HG03103 (cell line): ENCODE results near the gene PDE2A.

Experiments
- ATAC-seq: cut with Tn5 transposase; IDR thresholded peaks from one replicate; pipeline ENCODE4 v1.9.1; 2021; ENCODE audit warnings: low read depth; ENCODE audit not compliant: unreplicated experiment

PDE2A gene

GRCh38 chr11:72705442-72706365 is 31.5 kb upstream of the PDE2A start:
- ATAC-seq, result no peak

GRCh38 chr11:72704783-72705265 is 30.6 kb upstream of the PDE2A start:
- ATAC-seq, result no peak

GRCh38 chr11:72704028-72704782 is 30.0 kb upstream of the PDE2A start:
- ATAC-seq, result no peak

- no peak for ATAC-seq
These were observed 29.2 kb upstream of the PDE2A start for GRCh38 chr11:72703267-72704008.

GRCh38 chr11:72702577-72703241 is 28.5 kb upstream of the PDE2A start:
- no peak for ATAC-seq

DNA sequence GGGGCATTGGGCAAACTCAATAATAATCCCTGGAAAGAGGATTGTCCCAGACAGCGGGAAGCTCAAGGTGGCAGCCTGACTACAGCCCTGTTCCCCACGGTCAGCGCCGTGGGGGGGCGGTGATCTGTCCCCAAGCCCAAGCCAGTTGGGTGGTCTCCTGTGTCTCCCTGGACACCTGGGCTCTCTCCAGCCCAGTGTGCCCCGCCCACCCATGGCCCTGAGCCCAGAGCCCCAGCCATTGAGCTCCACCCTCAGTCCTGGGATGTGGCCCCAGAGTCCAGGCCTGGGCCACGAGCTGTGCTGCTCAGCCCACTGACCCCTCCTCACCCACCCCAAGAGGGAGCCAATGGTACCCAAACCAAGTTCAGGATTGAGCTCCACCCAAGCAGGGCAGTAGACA is 27.9 kb upstream of the PDE2A start:
- no peak for ATAC-seq

GRCh38 chr11:72701466-72701865 is 27.2 kb upstream of the PDE2A start:
- ATAC-seq, result no peak

- ATAC-seq, result no peak
These were observed 25.9 kb upstream of the PDE2A start for GRCh38 chr11:72700146-72700545.

DNA sequence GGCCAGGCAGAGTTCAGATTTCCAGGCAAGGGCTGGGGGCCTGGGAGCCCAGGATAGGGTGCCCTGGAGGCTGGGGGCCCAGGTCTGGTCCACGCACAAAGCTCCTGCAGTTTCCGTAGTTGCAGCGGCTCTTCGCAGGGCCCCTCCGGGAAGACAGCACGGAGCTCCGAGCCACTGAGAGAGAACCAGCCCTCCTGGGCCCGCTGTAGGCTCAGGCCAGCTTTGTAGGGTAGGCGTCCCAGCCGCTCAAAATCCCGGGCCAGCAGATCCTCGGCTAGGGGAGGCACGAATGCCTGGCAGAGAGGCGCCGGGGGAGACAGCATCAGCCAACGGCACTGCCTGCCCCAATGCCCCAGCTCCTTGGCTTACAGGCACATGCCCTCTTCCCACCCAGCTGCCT is 23.6 kb upstream of the PDE2A start:
- no peak for ATAC-seq

DNA sequence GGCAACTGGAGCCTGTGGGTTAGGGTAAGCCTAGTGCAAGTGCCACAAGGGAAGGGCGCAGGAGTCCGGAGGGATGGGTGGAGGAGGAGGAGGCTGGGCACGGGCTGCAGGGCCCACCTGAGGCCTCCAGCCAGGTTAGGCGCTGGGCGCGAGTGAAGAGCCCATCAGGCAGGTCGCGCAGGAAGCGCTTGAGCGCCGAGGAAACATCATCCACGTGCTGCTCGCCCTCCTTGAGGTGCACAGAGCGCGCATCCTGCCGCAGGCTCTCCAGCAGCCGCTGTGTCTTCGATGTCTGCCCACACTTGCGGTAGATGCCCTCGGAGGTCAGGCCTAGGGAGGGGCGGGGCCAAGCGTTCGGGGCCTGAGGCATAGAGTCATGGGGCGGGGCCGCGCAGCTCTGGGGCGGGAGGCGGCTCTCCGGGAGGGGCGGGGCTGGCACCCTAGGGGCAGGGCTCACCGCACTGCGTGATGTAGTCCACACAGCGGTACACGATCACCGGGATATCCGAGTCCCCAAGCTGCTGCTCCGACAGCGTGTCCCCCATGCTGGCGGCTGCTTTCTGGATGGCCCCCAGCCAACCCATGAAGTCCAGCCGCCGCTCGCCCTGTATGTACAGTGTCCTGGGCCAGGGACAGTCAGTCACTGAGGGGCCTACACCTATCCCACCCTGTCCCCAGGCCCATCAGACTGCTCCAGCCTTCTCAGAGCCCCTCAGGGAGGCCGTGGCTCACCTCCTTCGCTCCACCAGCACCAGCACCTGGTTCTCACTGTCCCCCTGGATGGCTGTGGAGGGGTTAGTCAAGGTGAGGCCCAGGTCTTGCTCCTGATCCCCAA is 22.9 kb upstream of the PDE2A start:
- ATAC-seq, result no peak

DNA sequence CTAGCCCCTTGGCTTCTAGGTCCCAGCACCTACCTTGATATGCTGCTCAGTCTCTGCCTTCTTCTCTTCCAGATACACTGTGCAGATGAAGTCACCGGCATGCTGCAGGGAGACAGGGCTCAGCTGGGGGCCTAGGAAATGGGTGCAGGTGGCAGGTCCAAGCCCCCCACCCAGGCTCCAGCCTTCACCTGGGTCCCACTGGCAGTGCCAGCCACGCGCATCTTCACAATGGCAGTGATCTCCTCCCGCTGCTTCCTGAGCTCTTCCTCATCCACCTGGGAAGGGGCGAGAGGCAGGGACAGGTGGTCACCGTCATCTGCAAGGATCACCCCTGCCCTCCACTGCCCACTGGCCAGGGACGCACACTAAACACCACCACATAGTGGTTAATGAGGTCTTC is 21.1 kb upstream of the PDE2A start:
- no peak for ATAC-seq

DNA sequence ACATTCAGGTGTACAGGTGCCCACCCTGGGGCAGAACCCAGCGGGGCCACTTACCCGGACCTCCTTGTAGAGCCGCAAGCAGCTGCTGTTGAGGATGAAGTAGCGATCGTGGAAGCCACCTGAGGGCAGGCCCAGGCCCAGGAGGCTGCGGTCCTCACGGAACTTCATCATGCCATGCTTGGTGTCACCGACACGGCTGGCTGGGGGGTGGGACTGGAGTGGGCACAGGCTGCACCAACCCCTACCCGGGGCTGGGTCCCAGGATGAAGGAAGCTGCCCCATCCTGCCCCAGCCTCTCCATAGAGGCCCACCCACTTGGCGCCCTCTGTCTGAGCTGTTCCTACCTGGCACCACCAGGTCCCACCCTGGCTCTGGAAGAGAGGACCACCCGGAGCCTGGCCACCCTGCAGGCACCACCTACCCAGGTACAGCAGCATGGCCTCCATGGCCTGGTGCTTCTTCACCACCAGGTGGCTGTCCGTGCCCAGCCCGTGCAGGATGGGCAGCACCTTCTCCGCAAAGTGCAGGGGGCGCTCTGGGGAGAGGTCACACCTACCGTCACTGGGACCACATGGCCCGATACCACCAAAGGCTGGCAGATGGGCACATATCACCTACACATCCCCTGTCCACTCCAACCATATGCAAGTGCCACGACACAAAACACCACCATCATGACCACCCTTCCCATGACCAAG is 19.2 kb upstream of the PDE2A start:
- no peak for ATAC-seq

- no peak for ATAC-seq
These were observed 18.4 kb upstream of the PDE2A start for GRCh38 chr11:72692498-72693237.

GRCh38 chr11:72690166-72690565 is 15.9 kb upstream of the PDE2A start:
- no peak for ATAC-seq

DNA sequence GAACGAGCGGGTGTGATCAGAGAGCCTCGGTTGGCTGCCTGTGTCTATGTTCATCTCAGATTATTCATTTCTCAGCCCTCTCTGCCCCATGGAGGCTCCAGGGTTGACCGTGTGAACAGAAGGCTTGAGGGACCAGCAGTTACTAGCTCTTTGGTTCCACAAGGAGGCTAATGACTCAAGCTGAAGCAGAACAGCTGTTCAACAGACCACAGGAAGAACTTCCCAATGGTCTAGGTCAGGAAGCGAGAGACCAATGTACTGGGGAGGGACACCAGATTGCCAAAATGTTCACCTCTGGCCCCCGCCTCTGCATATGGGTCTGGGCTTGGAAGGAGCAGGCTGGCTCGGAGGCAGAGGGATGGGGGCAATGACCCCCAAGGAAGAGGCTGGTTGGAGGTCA is 14.7 kb upstream of the PDE2A start:
- ATAC-seq, result no peak

- no peak for ATAC-seq
These were observed 14.3 kb upstream of the PDE2A start for GRCh38 chr11:72688486-72688885.

DNA sequence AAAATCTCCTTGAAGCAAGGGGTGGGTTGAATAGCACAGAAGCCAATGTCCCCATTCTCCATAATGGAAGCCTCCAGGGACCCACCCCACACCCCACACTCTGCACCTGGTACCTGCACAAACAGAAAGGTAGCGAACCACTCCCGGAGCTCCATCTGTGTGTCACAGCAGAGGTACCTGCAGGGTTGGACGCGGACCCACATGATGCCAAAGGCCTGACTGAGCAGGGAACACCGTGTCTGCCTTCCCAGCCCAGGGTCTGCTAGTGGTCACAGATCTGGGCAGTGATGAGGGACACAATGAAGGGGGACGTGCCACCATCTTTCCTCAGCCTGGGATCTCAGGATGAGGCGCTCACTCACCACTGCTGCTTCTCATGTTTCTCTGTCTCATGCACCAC is 13.1 kb upstream of the PDE2A start:
- ATAC-seq, result no peak

- ATAC-seq, result no peak
These were observed 12.5 kb upstream of the PDE2A start for GRCh38 chr11:72686639-72687220.
